DMS53 (cell line): ENCODE results near the gene KDM5A.
A peak's percentile ranks its signal among the peaks of the same experiment; 100 is the strongest.
"Not testable (repeated sequence)": the region's sequence is repeated elsewhere in the genome, so short reads cannot be mapped to it uniquely, and the experiment has no call there.

Source experiments
- DNase-seq: peaks from one replicate; lab custom pipeline; 2025; lab: John Stamatoyannopoulos, UW

Gene KDM5A

GRCh38 chr12:332581-333205 is 56.4 kb downstream of the KDM5A start:
- DNase-seq: no peak

- no peak for DNase-seq
Observed at GRCh38 chr12:331287-331686, 57.8 kb downstream of the KDM5A start.

GRCh38 chr12:325906-326305 is 63.2 kb downstream of the KDM5A start:
- DNase-seq: no peak

- DNase-seq: no peak
Observed at GRCh38 chr12:323507-323906, 65.6 kb downstream of the KDM5A start.

GRCh38 chr12:321606-322326 is 67.4 kb downstream of the KDM5A start:
- peak; percentile 52 for DNase-seq

GRCh38 chr12:318759-319515 is 70.2 kb downstream of the KDM5A start:
- no peak for DNase-seq

- no peak for DNase-seq
Observed at GRCh38 chr12:308511-308910, 80.6 kb downstream of the KDM5A start.

- DNase-seq: no peak
Observed at GRCh38 chr12:307406-307805, 81.7 kb downstream of the KDM5A start.

GRCh38 chr12:304805-305204 is 84.3 kb downstream of the KDM5A start:
- DNase-seq: no peak

- DNase-seq: not testable (repeated sequence)
Observed at GRCh38 chr12:302766-303165, 86.4 kb downstream of the KDM5A start.

GRCh38 chr12:300166-300565 is 89.0 kb downstream of the KDM5A start:
- not testable (repeated sequence) for DNase-seq

- not testable (repeated sequence) for DNase-seq
Observed at GRCh38 chr12:299511-299910, 89.6 kb downstream of the KDM5A start.

GRCh38 chr12:298059-298458 is 91.1 kb downstream of the KDM5A start:
- DNase-seq: not testable (repeated sequence)

- no peak for DNase-seq
Observed at GRCh38 chr12:295132-295531, 94.0 kb downstream of the KDM5A start.

- no peak for DNase-seq
Observed at GRCh38 chr12:293199-293598, 95.9 kb downstream of the KDM5A start.

- DNase-seq: no peak
Observed at GRCh38 chr12:292186-292585, 96.9 kb downstream of the KDM5A start.

GRCh38 chr12:291153-291723 is 97.9 kb downstream of the KDM5A start:
- no peak for DNase-seq

- no peak for DNase-seq
Observed at GRCh38 chr12:288687-289086, 100.4 kb downstream of the KDM5A start.

- no peak for DNase-seq
Observed at GRCh38 chr12:286531-287300, 102.4 kb downstream of the KDM5A start.

GRCh38 chr12:278046-278445 is 111.1 kb downstream of the KDM5A start:
- no peak for DNase-seq

GRCh38 chr12:275812-276211 is 113.3 kb downstream of the KDM5A start:
- DNase-seq: no peak

GRCh38 chr12:273382-273781 is 115.7 kb downstream of the KDM5A start:
- no peak for DNase-seq
